ENCODE measurements around the gene PSMB4.
A peak's percentile ranks its signal among the peaks of the same experiment; 100 is the strongest.
"Not testable (repeated sequence)": the region's sequence is repeated elsewhere in the genome, so short reads cannot be mapped to it uniquely, and the experiment has no call there.

PSMB4 gene

DNA sequence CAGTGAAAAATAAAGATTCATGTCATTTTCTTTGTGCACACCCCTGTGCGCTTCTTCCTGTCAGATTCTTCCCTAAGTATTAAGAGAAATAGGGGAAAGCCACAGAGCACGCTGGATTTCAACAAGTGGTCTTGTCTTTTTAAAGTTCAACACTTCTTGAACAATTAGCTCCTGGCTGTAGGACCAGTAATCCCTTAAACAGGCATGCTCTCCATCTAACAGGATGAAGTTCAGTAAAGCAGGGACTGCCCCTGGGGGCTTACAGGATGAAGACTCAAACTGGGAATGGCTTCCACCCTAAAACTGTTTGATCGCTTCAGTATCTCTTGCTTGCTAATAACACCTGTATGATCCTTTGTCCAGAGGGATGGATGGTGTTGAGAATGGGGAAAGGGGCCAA lies 4.2 kb downstream of the PSMB4 start:
- Mint-ChIP-seq H3K4me3 (no peak overlapping the region), H3K27me3 (no peaks in the 10 kb centered on the region), H3K4me1 (ENCODE audit: low read depth) (peaks cover 35% of the 10 kb centered on the region), H3K36me3 (ENCODE audit: low read depth) (peaks cover 90% of the 10 kb centered on the region), H3K9me3 (no peaks in the 10 kb centered on the region), H3K27ac (peak overlapping the region; percentile 50)
- no peak for DNase-seq

DNA sequence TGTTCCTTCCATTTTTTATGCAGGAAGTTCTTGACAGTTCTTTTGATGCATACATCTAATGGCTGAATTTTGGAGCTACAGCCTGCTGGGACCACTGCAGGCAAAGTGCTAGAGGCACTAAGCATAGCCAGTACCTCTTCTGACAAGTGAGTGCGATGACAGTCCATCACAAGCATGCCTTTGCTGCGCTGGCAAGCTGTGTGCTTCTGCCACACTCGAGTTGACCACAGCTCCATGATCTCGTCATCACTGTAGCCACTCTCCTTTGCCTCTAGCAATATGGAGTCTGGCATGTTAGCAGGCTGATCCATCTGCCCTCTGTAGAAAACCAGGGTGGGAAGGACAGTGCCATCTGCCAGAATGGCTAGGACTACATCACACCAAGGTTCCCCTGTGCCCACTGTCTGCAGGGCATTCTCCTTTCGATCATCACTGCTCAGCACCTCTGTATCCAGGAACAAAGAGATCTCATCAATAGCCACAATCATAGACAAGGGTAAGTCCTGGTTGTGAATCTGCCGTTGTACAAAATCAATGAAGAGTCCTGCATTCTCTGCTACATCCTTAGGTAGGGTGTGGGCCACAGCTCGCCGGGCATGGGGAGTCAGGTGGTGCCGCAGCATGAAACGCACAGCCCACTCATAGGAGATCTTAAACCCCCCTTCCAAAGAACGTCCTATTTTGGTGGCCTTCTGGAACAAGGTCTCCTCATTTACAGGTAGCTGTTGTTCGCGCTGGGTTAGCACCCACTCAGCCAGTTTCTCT lies 6.0 kb downstream of the PSMB4 start:
- no peak for DNase-seq
- H3K4me1 Mint-ChIP-seq (ENCODE audit: low read depth), result peaks cover 30% of the 10 kb centered on the region
- peak overlapping the region; percentile 85 for H3K27ac Mint-ChIP-seq
- no peaks in the 10 kb centered on the region for H3K27me3 Mint-ChIP-seq
- no peak overlapping the region for H3K4me3 Mint-ChIP-seq
- no peaks in the 10 kb centered on the region for H3K9me3 Mint-ChIP-seq
- peaks cover 95% of the 10 kb centered on the region for H3K36me3 Mint-ChIP-seq (ENCODE audit: low read depth)

DNA sequence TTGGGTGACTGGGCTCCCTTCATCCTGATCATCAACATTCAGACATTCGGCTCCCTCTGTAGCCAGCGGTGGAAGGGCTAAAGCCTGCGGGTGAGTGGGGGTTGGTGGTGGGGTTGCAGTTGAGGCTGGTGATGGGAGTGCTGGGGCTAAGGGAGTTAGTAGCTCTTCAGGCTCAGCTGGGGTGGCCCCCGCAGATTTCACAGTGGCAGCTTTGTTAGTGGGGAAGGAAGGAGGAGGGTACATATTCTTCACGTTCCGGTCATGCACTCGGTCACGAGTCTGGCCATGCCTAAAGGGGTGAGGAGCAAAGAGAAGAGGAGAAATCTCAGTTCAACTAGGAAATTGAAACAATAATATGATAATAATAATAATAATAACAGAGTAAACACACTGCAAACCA lies 6.8 kb downstream of the PSMB4 start:
- peaks cover 22% of the 10 kb centered on the region for H3K4me1 Mint-ChIP-seq (ENCODE audit: low read depth)
- no peak overlapping the region for H3K27ac Mint-ChIP-seq
- H3K9me3 Mint-ChIP-seq, result no peaks in the 10 kb centered on the region
- H3K4me3 Mint-ChIP-seq, result no peak overlapping the region
- peaks cover 95% of the 10 kb centered on the region for H3K36me3 Mint-ChIP-seq (ENCODE audit: low read depth)
- H3K27me3 Mint-ChIP-seq, result no peaks in the 10 kb centered on the region
- no peak for DNase-seq

DNA sequence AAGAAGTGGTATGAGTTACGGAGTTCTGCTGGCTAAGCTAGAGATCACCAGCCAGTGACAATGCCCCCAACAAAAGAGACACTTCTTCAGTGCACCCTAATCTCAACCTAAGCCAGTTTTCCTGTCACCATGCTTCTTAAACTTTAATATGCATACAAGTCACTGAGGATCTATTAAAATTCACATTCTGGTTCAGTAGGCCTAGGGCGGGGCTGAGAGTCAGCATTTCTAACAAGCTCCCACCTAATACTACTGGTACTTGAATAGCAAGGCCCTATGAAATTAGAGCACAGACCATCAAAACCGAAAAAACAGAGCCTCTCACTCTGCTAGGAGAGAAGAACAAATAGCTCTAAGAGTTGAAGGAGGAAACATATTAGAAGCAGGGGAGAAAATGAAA lies 7.9 kb downstream of the PSMB4 start:
- DNase-seq, result no peak
- H3K4me3 Mint-ChIP-seq, result no peak overlapping the region
- H3K9me3 Mint-ChIP-seq, result no peaks in the 10 kb centered on the region
- peak overlapping the region; percentile 78 for H3K27ac Mint-ChIP-seq
- peaks cover 12% of the 10 kb centered on the region for H3K4me1 Mint-ChIP-seq (ENCODE audit: low read depth)
- peaks cover 95% of the 10 kb centered on the region for H3K36me3 Mint-ChIP-seq (ENCODE audit: low read depth)
- no peaks in the 10 kb centered on the region for H3K27me3 Mint-ChIP-seq

DNA sequence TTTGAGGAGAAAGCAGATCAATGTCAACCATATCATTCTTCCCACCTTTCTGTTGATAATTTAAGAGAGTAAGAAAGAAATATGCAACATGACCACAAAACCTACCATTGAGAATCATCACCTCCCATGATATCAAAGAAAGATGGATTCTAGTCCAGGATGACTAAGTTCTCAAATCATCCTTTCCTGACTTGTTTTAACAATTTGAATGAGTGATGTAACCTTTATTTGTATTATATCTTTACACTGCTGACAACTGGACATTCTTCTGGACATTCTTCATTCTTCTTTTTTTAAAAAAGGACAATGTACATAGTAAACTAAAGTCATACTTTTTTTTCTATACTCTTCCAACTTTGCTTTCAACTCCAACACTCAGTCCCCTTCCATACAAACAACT lies 9.5 kb downstream of the PSMB4 start:
- H3K9me3 Mint-ChIP-seq, result no peaks in the 10 kb centered on the region
- no peak for DNase-seq
- no peaks in the 10 kb centered on the region for H3K27me3 Mint-ChIP-seq
- H3K36me3 Mint-ChIP-seq (ENCODE audit: low read depth), result peaks cover 91% of the 10 kb centered on the region
- peaks cover 6% of the 10 kb centered on the region for H3K4me1 Mint-ChIP-seq (ENCODE audit: low read depth)
- no peak overlapping the region for H3K4me3 Mint-ChIP-seq
- peak overlapping the region; percentile 50 for H3K27ac Mint-ChIP-seq

DNA sequence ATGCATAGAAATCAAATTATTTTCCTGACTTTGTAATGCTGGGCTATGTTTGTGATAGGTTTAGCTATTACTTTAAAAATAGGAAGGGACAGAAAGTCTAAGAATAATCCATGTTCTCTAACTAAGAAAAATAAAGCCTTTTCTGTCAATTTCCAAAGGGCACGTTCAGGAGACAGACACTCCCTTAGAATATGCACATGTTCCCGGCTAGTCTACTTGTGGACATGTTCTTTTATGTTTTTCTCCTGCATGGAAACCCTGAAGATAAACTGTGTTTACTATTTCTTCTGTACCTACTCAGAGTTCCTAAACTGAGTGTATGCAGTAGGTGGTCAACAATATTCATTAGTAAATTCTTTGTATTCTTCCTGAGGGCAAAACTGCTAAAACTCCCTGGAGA lies 12.5 kb downstream of the PSMB4 start:
- Mint-ChIP-seq H3K27ac (peak overlapping the region; percentile 3), H3K4me1 (ENCODE audit: low read depth) (no peaks in the 10 kb centered on the region), H3K27me3 (no peaks in the 10 kb centered on the region), H3K9me3 (no peaks in the 10 kb centered on the region), H3K36me3 (ENCODE audit: low read depth) (peaks cover 93% of the 10 kb centered on the region), H3K4me3 (no peak overlapping the region)
- DNase-seq, result no peak

DNA sequence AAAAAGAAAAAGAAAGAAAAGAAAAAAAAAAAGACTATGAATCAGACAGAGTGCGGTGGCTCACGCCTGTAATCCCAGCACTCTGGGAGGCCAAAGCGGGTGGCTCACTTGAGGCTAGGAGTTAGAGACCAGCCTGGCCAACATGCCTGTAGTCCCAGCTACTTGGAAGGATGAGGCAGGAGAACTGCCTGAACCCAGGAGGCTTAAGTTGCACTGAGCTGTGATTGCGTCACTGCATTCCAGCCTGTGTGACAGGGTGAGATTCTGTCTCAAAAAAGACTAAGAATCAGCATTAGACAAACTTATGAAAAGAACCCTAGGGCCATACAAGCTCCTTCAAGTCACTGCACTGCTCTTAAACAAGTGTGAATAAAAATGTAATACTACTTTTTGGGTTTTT lies 16.9 kb downstream of the PSMB4 start:
- no peak for DNase-seq
- H3K27me3 Mint-ChIP-seq, result no peaks in the 10 kb centered on the region
- H3K9me3 Mint-ChIP-seq, result no peaks in the 10 kb centered on the region
- no peak overlapping the region for H3K4me3 Mint-ChIP-seq
- no peak overlapping the region for H3K27ac Mint-ChIP-seq
- H3K36me3 Mint-ChIP-seq (ENCODE audit: low read depth), result peaks cover 84% of the 10 kb centered on the region
- H3K4me1 Mint-ChIP-seq (ENCODE audit: low read depth), result no peaks in the 10 kb centered on the region

DNA sequence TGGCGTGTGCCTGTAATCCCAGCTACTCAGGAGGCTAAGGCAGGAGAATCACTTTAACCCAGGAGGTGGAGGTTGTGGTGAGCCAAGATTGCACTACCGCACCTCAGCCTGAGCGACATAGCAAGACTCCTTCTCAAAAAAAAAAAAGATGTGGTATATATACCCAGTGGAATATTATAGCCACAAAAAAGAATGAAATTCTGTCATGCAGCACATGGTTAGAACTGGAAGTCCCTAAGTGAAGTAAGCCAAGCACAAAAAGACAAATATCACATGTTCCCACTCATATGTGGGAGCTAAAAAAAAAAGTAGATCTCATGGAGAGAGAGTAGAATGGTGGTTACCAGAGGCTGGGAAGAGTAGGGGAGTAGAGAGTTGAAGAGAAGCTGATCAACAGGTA lies 18.7 kb downstream of the PSMB4 start:
- no peak for DNase-seq
- H3K27ac Mint-ChIP-seq, result peak overlapping the region; percentile 20
- peaks cover 83% of the 10 kb centered on the region for H3K36me3 Mint-ChIP-seq (ENCODE audit: low read depth)
- H3K4me1 Mint-ChIP-seq (ENCODE audit: low read depth), result no peaks in the 10 kb centered on the region
- no peak overlapping the region for H3K4me3 Mint-ChIP-seq
- H3K9me3 Mint-ChIP-seq, result no peaks in the 10 kb centered on the region
- no peaks in the 10 kb centered on the region for H3K27me3 Mint-ChIP-seq

DNA sequence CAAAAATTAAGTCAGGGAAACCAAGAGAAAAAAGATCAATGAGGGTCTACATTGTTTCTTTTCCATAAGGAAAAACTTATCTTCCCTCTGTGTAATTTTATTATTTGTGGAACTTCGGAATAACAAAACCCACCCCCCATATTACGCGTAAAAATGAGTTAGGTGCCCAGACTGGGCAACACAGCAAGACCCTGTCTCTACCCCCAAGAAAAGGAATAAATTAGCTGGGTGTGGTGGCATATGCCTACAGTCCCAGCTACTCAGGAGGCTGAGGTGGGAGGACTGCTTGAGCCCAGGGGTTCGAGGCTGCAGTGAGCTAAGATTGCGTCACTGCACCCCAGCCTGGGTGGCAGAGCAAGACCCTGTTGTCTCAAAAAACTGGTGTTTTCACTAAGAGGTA lies 20.4 kb downstream of the PSMB4 start:
- H3K27me3 Mint-ChIP-seq, result no peaks in the 10 kb centered on the region
- no peak overlapping the region for H3K27ac Mint-ChIP-seq
- no peak for DNase-seq
- no peak overlapping the region for H3K4me3 Mint-ChIP-seq
- no peaks in the 10 kb centered on the region for H3K4me1 Mint-ChIP-seq (ENCODE audit: low read depth)
- no peaks in the 10 kb centered on the region for H3K9me3 Mint-ChIP-seq
- peaks cover 87% of the 10 kb centered on the region for H3K36me3 Mint-ChIP-seq (ENCODE audit: low read depth)

DNA sequence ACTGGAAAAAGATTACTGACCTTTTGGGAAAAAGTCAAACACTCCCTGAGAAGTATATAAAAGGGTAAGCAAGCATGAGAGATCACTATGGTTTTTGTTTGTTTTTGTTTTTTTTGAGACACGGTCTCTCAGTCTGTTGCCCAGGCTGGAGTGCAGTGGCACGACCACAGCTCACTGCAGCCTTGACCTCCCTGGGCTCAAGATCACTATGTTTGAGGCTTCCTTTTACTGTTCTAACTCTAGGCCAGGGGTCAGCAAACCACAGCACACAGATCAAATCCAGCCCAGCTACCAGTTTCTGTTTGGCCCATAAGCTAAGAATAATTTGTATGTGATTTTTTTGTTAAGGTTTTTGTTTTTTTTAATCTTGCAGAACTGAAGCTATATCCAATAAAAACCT lies 25.7 kb downstream of the PSMB4 start:
- H3K27ac Mint-ChIP-seq, result peak overlapping the region; percentile 32
- H3K4me3 Mint-ChIP-seq, result no peak overlapping the region
- no peaks in the 10 kb centered on the region for H3K4me1 Mint-ChIP-seq (ENCODE audit: low read depth)
- H3K36me3 Mint-ChIP-seq (ENCODE audit: low read depth), result peaks cover 92% of the 10 kb centered on the region
- H3K9me3 Mint-ChIP-seq, result no peaks in the 10 kb centered on the region
- no peak for DNase-seq
- H3K27me3 Mint-ChIP-seq, result no peaks in the 10 kb centered on the region

DNA sequence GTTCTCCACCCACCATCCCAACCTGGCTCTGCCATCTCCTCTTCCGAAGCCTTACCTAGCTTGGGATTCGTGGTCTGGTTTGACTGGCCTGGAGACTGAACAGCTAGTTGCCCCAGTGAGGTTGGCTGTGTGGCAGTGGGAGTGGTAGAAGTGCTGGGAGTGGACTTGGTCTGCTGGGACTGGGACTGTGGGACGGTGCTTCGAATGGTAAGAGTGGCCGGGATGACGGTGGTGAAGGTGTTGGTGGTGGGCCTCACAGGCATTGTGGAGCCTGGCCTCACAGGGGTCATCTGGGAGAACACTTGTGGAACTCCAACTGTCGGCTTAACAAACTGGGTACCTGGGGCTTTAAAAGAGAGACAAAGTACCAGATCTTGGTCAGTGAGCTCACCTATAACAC lies 28.7 kb downstream of the PSMB4 start:
- Mint-ChIP-seq H3K27me3 (no peaks in the 10 kb centered on the region), H3K4me1 (ENCODE audit: low read depth) (peaks cover 2% of the 10 kb centered on the region), H3K36me3 (ENCODE audit: low read depth) (peaks cover 76% of the 10 kb centered on the region), H3K4me3 (no peak overlapping the region), H3K9me3 (no peaks in the 10 kb centered on the region), H3K27ac (peak overlapping the region; percentile 39)
- no peak for DNase-seq

DNA sequence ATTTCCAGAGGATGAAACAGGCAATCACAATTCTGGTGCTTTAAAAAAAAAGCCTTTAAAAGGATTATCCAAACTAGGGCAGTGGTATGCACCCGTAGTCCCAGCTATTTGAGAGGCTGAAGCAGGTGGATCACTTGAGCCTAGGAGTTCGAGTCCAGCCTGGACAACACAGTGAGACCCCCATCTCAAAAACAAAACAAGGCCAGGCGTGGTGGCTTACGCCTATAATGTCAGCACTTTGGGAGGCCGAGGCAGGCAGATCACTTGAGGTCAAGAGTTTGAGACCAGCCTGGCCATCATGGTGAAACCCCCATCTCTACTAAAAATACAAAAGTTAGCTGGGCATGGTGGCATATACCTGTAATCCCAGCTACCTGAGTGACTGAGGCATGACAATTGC lies 34.5 kb downstream of the PSMB4 start:
- not testable (repeated sequence) for DNase-seq, H3K27me3 Mint-ChIP-seq, H3K27ac Mint-ChIP-seq, H3K9me3 Mint-ChIP-seq, H3K4me3 Mint-ChIP-seq
- H3K4me1 Mint-ChIP-seq (ENCODE audit: low read depth), result peaks cover 32% of the 10 kb centered on the region
- peaks cover 47% of the 10 kb centered on the region for H3K36me3 Mint-ChIP-seq (ENCODE audit: low read depth)

DNA sequence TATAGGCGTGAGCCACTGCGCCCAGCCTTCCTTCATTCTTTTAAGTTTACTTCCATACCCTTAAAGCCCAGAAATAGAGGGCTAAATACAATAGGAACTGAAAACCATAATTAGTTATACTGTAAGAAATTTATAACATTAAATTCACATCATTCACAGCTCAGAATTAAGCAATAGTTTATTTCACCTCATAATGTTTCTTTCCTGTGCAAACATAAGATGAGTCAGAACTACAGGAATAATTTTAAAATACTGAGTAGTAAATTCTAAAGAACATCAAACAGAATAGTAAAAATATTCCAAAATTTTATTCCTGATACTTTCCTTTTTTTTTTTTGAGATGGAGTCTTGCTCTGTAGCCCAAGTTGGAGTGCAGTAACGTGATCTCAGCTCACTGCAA lies 35.8 kb downstream of the PSMB4 start:
- no peak overlapping the region for H3K27ac Mint-ChIP-seq
- no peak overlapping the region for H3K4me3 Mint-ChIP-seq
- H3K36me3 Mint-ChIP-seq (ENCODE audit: low read depth), result peaks cover 44% of the 10 kb centered on the region

DNA sequence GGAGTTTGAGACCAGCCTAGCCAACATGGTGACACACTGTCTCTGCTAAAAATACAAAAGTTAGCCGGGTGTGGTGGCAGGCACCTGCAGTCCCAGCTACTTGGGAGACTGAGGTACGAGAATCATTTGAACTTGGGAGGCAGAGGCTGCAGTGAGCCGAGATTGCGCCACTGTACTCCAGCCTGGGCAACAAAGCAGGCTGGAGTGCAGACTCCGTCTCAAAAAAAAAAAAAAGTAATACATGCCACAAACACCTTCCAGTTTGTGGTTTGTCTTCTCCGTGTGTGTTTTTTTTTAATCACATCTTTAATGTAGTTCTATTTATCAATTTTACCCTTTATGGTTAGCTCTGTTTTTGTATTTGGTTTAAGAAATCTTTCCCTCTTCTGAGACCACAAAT lies 37.6 kb downstream of the PSMB4 start:
- no peaks in the 10 kb centered on the region for H3K27me3 Mint-ChIP-seq
- H3K36me3 Mint-ChIP-seq (ENCODE audit: low read depth), result peaks cover 53% of the 10 kb centered on the region
- no peak for DNase-seq
- H3K9me3 Mint-ChIP-seq, result no peaks in the 10 kb centered on the region
- no peak overlapping the region for H3K27ac Mint-ChIP-seq
- peaks cover 55% of the 10 kb centered on the region for H3K4me1 Mint-ChIP-seq (ENCODE audit: low read depth)
- H3K4me3 Mint-ChIP-seq, result no peak overlapping the region

More for the DNA sequence above, 35.8 kb downstream of the PSMB4 start:
- Mint-ChIP-seq H3K4me1 (ENCODE audit: low read depth) (peaks cover 42% of the 10 kb centered on the region), H3K9me3 (no peaks in the 10 kb centered on the region), H3K27me3 (no peaks in the 10 kb centered on the region)
- no peak for DNase-seq

DNA sequence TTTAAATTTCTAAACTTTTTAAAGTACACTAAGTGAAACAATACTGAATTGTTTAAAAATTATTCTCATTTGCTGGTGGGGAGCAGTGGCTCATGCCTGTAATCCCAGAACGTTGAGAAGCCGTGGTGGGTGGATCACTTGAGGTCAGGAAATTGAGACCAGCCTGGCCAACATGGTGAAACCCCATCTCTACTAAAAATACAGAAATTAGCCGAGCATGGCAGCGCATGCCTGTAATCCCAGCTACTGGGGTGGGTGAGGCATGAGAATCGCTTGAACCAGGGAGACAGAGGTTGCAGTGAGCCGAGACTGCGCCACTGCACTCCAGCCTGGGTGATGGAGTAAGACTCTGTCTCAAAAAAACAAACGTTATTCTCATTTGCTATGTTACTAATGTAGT lies 38.0 kb downstream of the PSMB4 start:
- not testable (repeated sequence) for H3K4me3 Mint-ChIP-seq, DNase-seq, H3K27ac Mint-ChIP-seq, H3K9me3 Mint-ChIP-seq, H3K27me3 Mint-ChIP-seq
- H3K4me1 Mint-ChIP-seq (ENCODE audit: low read depth), result peaks cover 56% of the 10 kb centered on the region
- H3K36me3 Mint-ChIP-seq (ENCODE audit: low read depth), result peaks cover 54% of the 10 kb centered on the region

All from activated T-cell treated with anti-CD3 and anti-CD28 coated beads, Interleukin-2, amount 50 U/mL, for 24 hours (primary cell).